HG03342 (cell line): ENCODE measurements around the gene CCDC38.
A peak's percentile ranks its signal among the peaks of the same experiment; 100 is the strongest.
"Not testable (repeated sequence)": the region's sequence is repeated elsewhere in the genome, so short reads cannot be mapped to it uniquely, and the experiment has no call there.

ENCODE experiments used
- ATAC-seq: cut with Tn5 transposase; IDR thresholded peaks from one replicate; pipeline ENCODE4 v1.9.1; 2021; ENCODE audit warnings: mild to moderate bottlenecking, moderate library complexity; ENCODE audit not compliant: unreplicated experiment

CCDC38 gene

DNA sequence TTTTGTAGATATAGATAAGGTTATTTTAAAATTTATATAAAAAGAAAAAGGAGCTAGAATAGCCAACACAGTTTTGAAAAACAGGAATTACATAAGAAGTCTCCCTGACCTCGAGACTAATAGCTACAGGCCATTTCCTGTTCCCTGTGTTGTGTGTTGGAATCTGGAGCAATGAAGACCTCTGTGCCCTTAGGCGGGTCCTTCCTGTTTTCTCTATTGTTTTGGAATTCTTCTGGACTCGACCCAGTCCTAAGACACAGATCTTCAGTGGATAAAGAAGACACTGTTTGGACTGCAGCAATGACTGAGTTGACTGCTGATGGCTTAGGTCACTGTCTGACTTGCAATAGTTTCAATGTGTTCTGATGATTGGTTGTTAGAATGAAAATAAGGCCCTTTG, 57.4 kb downstream of the CCDC38 start:
- no peak for ATAC-seq

DNA sequence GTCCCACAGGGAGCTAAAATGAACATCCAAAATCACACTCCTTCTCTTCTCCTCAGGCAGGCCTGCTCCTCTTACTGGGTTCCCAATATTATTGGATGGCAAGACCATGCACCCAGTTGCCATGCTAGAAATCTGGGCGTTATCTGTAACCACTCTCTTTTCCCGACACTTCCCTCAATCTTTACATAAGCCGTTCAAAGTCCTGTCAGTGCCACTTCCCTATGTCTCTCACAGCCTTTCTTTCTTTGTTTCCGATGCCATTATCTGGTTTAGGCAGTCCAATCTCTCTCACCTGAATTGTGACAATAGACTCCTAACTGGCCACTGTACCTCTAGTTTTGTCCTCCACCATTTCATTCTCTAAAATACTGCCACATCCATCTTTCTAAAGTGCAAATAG, 59.5 kb downstream of the CCDC38 start:
- no peak for ATAC-seq

- ATAC-seq = no peak
Observed at GRCh38 chr12:95882080-95882479, 60.3 kb downstream of the CCDC38 start.

GRCh38 chr12:95881331-95881955, 61.0 kb downstream of the CCDC38 start:
- ATAC-seq = no peak

GRCh38 chr12:95880895-95881294, 61.5 kb downstream of the CCDC38 start:
- ATAC-seq = no peak

DNA sequence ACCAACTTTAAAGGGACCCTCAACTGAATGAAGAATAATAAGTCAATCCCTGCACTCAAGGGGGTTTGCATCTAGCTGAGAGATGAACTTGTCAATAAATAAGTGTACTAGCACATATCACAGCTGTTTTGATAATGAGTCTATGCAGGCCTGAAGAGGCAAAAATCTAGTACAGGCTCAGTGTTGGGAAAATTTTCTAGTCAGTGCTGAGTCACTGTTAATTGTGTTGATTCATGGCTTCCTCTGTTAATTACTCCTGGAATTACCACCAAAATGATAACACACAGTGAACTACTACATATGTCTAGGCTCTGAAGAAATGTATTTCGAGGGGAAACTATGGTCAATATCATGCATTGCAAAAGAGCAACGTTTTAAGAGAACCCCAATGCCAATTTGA, 64.8 kb downstream of the CCDC38 start:
- no peak for ATAC-seq

DNA sequence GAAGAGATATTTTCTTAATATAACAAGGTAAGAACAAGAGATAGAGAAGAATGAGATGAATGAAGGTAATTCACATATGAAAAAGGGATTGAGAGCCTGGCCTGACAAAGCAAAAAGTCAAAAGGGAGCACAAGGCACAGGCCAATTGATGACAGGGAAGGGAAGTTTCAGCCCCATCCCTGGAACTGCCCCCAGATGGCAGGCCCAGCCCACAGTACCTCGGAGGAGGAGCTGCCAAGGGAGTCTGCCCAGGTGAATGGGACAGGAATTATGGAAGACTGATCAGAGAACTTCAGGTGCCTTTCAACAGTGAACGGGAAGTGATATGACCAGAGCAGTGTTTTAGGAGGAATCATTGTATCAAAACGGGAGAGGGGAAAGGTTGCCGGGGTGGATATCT, 68.0 kb downstream of the CCDC38 start:
- ATAC-seq = no peak

GRCh38 chr12:95870897-95871296, 71.5 kb downstream of the CCDC38 start:
- ATAC-seq = no peak

DNA sequence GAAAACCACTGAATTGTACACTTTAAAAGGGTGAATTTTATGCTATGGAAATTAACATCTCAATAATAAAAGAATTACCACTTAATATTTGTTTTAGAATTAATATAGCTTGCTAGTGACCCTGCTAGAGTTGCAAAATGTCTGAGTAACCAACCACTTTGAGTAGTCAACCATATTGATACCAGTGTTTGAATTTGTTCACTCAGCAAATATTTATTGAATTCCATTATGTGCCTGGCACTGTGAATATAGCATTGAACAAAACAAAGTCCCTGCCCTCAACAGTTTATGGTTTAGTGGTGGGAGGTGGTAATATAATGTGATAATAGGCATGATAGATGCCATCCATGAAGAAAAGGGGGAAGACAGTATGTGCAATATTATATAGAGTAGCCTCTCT, 79.1 kb downstream of the CCDC38 start:
- ATAC-seq = no peak

DNA sequence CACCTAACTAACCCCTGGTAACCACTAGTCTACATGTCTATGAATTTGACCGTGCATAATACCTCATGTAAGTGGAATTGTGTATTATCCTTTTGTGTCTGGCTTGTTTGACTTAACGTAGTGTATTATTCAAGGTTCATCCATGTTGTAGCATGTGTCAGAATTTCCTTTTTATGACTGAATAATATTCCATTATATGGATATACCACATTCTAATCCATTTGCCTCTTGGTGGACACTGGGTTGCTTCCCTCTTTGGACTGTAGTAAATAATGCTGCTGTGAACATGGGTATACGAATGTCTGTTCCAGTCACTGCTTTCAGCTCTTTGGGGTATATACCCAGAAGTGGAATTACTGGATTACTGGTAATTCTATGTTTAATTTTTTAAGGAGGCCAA, 80.4 kb downstream of the CCDC38 start:
- ATAC-seq = no peak

- ATAC-seq = no peak
Observed at GRCh38 chr12:95859947-95860850, 82.2 kb downstream of the CCDC38 start.

- ATAC-seq = peak; percentile 18
Observed at GRCh38 chr12:95859344-95859816, 83.0 kb downstream of the CCDC38 start.

DNA sequence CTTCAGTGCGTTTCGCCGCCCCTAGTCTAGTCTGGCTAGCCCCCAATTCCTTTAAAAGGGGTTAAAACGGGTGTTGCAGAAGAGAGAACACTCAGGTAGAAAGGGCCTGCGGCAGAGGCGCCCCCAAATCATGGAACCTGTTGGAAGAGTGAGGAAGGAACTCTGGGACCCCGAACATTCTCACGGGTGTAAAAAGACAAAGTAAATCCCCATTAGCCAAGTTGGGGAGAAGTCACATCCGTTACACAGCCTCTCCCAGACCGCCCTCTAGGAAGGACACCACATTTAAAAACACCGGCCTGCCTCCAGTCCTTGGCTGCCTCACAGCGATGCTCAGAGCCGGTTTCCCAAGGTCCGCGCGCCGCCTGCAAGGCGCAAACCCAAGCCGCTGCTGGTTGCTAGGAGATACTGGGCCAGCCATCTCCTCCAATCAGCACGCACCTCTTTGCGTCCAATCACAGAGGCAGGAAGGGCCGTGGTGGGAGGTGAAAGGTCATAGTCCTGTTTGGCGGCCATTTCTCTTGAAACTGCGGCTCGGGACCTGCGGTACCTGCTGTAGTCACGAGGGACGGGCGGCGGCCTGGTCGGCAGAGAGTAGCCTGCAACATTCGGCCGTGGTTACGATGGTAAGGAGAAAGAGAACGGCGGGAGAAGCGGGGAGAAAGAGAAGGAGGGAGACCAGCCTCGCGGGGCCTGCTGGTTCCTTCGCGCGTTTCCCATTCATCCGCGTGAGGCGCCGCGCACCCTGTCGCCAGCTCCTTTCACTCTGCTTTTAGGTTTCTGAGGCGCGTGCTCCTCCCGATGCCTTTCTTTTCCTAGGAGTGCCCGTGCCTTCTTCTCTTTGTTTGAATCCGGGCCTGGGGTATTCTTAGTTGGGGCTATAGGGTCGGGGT, 83.7 kb downstream of the CCDC38 start, which contains the start of gene SNRPF:
TSS of gene SNRPF (plus strand) at position 502 of the 893 bp plus-strand sequence. CDS start at position 624, 122 bp downstream.
- peak; percentile 100 for ATAC-seq

DNA sequence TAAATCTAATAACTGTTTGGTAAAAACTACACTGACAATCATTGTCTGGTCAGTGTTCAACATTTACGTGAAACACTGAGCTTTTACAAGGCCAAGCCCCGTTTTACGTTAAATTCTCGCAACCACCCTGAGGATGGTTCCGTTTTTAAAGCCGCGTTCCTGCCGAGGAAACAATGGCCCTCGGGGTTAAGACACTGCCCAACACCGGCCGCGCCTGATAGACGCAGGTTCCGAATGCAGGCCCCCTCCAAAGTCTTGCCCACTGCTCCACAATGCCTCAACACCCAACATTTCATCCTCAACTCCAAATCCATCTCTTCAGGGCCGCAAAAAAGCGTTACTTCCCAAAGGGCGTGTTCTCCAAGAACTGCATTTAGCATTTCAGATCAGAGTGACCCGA, 84.6 kb downstream of the CCDC38 start:
- no peak for ATAC-seq

DNA sequence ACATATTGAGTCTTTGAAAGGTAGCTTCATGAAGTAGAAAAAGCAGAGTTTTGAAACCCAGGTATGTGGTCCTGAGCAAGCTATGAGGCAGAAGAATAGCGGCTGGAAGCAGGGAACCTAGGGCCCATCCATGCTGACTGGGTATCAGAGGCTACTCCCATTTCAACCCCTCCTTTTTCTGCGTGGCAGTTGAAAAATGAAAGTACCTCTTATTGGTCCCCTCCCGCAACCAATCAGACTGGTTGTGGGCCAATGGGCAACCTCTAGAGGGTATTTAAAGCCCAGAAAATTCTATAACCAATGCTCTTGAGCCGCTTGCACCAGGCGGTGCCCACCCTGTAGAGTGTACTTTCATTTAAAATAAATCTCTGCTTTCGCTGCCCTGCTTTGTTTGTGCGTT, 85.3 kb downstream of the CCDC38 start:
- no peak for ATAC-seq

- no peak for ATAC-seq
Observed at GRCh38 chr12:95852133-95852532, 90.3 kb downstream of the CCDC38 start.

- no peak for ATAC-seq
Observed at GRCh38 chr12:95851606-95852005, 90.8 kb downstream of the CCDC38 start.

DNA sequence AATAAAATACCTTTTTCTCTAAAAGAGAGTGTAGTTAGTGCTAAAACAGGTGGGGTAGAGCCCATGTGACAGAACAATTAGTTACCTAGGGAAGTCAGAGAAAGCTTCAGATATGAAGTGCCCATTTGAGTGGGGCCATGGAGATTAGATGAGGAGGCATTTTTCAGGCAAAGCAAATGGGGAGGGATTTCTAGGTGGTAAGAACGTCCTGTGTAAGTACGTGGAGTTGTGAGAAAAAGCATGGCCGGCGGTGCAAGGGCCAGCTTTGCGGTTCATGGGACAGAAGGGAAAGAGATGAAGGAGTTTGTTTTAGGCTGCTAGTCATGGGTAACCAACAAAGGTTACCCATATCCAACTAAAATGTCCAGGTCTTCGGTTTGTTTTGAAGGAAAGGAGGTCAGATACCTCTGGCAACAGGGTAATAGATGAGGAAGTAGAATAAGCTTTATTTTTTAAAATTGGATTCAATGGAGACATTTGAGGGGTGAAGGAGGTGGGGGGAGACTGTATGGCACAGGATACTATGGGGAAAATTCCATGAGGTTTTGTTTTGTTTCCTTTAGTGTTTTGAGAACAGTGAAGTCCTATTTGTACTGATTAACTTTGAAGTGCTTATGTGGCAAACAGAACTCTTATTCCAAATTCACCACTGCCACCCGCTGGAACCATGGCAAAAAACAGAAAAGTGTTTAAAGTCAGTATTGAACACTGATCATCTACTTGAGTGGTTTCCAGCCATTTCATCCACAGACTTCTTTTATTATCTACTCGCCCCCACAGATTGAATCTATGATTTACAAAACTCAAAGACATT, 93.6 kb downstream of the CCDC38 start:
- ATAC-seq = no peak

DNA sequence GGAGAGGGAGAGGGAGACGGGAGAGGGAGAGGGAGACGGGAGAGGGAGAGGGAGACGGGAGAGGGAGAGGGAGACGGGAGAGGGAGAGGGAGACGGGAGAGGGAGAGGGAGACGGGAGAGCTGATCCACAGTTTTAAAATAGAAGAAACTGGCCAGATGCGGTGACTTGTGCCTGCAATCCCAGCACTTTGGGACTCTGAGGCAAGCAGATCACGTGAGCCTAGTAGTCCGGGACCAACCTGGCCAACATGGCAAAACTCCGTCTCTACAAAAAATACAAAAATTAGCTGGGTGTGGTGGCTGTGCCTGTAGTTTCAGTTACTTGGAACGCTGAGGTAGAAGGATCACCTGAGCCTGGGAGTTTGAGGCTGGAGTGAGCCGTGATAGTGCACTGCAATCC, 100.0 kb downstream of the CCDC38 start:
- not testable (repeated sequence) for ATAC-seq

- ATAC-seq = no peak
Observed at GRCh38 chr12:95838125-95838524, 104.3 kb downstream of the CCDC38 start.
